GM23338 (cell line): ENCODE data around the gene MLST8. TPM values are rescaled to one million over a fixed set of nuclear protein-coding genes. Genes with fewer than 3 reads are reported as not detected.

Experiments used
- ATAC-seq: fragments of 200-7000 bp; cut with Tn5 transposase; 3 replicates; pipeline ENCODE4 v1.9.1; 2020
- DNase-seq: peaks from one replicate; pipeline ENCODE4 v3.0.0-alpha.2; 2015; ENCODE audit warnings: low spot score
- H2AFZ ChIP-seq: fragments of 200-600 bp; sonication (generic); 2 replicates; pipeline ENCODE4 v1.8.0; 2016; ENCODE audit warnings: antibody characterized with exemption, mild to moderate bottlenecking, moderate library complexity
- H3F3A ChIP-seq: fragments of 200-600 bp; sonication (generic); replicated peaks from 2 replicates; pipeline ENCODE4 v1.8.0; 2017; ENCODE audit warnings: antibody characterized with exemption, mixed run types, low read depth
- H3K27ac ChIP-seq: fragments of 200-600 bp; sonication (generic); 2 replicates; pipeline ENCODE4 v1.6.1; 2016; ENCODE audit warnings: low read depth
- H3K27me3 ChIP-seq: fragments of 200-600 bp; sonication (generic); 2 replicates; pipeline ENCODE4 v1.8.0; 2016; ENCODE audit warnings: mild to moderate bottlenecking, mixed run types, moderate library complexity; ENCODE audit not compliant: insufficient read depth
- H3K36me3 ChIP-seq: fragments of 200-600 bp; sonication (generic); 2 replicates; pipeline ENCODE4 v1.8.0; 2016; ENCODE audit warnings: mild to moderate bottlenecking; ENCODE audit not compliant: insufficient read depth
- H3K4me1 ChIP-seq: fragments of 200-600 bp; sonication (generic); 2 replicates; pipeline ENCODE4 v1.8.0; 2016; ENCODE audit warnings: mild to moderate bottlenecking, moderate library complexity; ENCODE audit not compliant: insufficient read depth
- H3K4me2 ChIP-seq: fragments of 200-600 bp; sonication (generic); 2 replicates; pipeline ENCODE4 v1.7.1; 2017; ENCODE audit warnings: mixed run types
- H3K4me3 ChIP-seq: fragments of 200-600 bp; sonication (generic); 2 replicates; pipeline ENCODE4 v1.6.1; 2016; ENCODE audit warnings: mixed run types
- H3K79me2 ChIP-seq: fragments of 200-600 bp; sonication (generic); replicated peaks from 2 replicates; pipeline ENCODE4 v1.8.0; 2017; ENCODE audit warnings: mild to moderate bottlenecking; ENCODE audit not compliant: insufficient read depth
- H3K9me2 ChIP-seq: fragments of 200-600 bp; sonication (generic); 2 replicates; pipeline ENCODE4 v1.8.0; 2017; ENCODE audit not compliant: insufficient read depth
- H4K20me1 ChIP-seq: fragments of 200-600 bp; sonication (generic); replicated peaks from 2 replicates; pipeline ENCODE4 v1.8.0; 2017; ENCODE audit warnings: mild to moderate bottlenecking; ENCODE audit not compliant: insufficient read depth
- H3K27ac Mint-ChIP-seq: 2 replicates; pipeline ENCODE4 v1.8.0; 2020; ENCODE audit warnings: inconsistent platforms, mild to moderate bottlenecking, moderate library complexity, mixed read lengths
- H3K27me3 Mint-ChIP-seq: 3 replicates; pipeline ENCODE4 v1.8.0; 2022; ENCODE audit warnings: low read depth, mild to moderate bottlenecking, moderate library complexity, mixed read lengths, inconsistent platforms; ENCODE audit not compliant: insufficient read depth, poor library complexity
- H3K36me3 Mint-ChIP-seq: 3 replicates; pipeline ENCODE4 v1.8.0; 2021; ENCODE audit warnings: low read depth, mild to moderate bottlenecking, inconsistent platforms, moderate library complexity, mixed read lengths
- H3K4me1 Mint-ChIP-seq: 3 replicates; pipeline ENCODE4 v1.8.0; 2020; ENCODE audit warnings: mild to moderate bottlenecking, inconsistent platforms, mixed read lengths
- H3K4me3 Mint-ChIP-seq: 3 replicates; pipeline ENCODE4 v1.8.0; 2021; ENCODE audit warnings: moderate library complexity, mild to moderate bottlenecking, inconsistent platforms, mixed read lengths
- H3K9me3 Mint-ChIP-seq: 3 replicates; pipeline ENCODE4 v1.8.0; 2020; ENCODE audit warnings: moderate library complexity, mild to moderate bottlenecking, inconsistent platforms, mixed read lengths
- CTCF ChIP-seq, 2 experiments: fragments of 200-600 bp in 1 of 2; sonication (generic) in 1 of 2; conservative IDR thresholded peaks; 2 replicates each; pipeline versions ENCODE4 v1.5.1 to v1.6.1; 2016 to 2017; ENCODE audit warnings: antibody characterized with exemption in 2 of 2, low read depth in 2 of 2, mild to moderate bottlenecking in 2 of 2, moderate library complexity in 1 of 2
- ETS1 ChIP-seq: IDR thresholded peaks from 2 replicates; pipeline ENCODE4 v1.6.1; 2016; ENCODE audit warnings: antibody characterized with exemption
- JUNB ChIP-seq: IDR thresholded peaks from one replicate; pipeline ENCODE4 v1.6.1; 2016; ENCODE audit warnings: antibody characterized with exemption; ENCODE audit not compliant: unreplicated experiment
- POLR2AphosphoS5 ChIP-seq: IDR thresholded peaks from 2 replicates; pipeline ENCODE4 v1.6.1; 2016; ENCODE audit warnings: antibody characterized with exemption, low read depth
- STAT1 ChIP-seq: IDR thresholded peaks from one replicate; pipeline ENCODE4 v1.6.1; 2016; ENCODE audit warnings: antibody characterized with exemption; ENCODE audit not compliant: unreplicated experiment
- ZNF114 ChIP-seq: fragments of 250-450 bp; sonication (Bioruptor Pico); IDR thresholded peaks from 2 replicates; pipeline ENCODE4 v1.5.0; 2020; ENCODE audit warnings: mild to moderate bottlenecking, moderate library complexity
- polyA plus RNA-seq: library from polyadenylated mRNA; unstranded; fragments of >200 nt; fragmentation: Nextera tagmentation; extraction: Ambion mirVana; gene quantifications from 2 replicates; pipeline ENCODE4 v1.2.1, GENCODE V29; 2016
- total RNA-seq: library from RNA; depleted of rRNA; stranded (reverse); fragments of >200 nt; shearing (Covaris generic); gene quantifications from 2 replicates; pipeline ENCODE4 v1.2.3, GENCODE V29; 2014

MLST8 gene
- total and polyA plus RNA-seq, 2 experiments from 2014 or later: 58.8 to 138 TPM

GRCh38 chr16:2167068-2167638, 38.1 kb upstream of the MLST8 start:
- peaks cover 16% of the 10 kb centered on the region for H3K27me3 Mint-ChIP-seq
- Histone ChIP-seq H3K27me3 (no peaks in the 10 kb centered on the region), H3K27ac (no peak overlapping the region), H3K9me2 (no peaks in the 10 kb centered on the region), H3K4me2 (no peak overlapping the region), H3K4me1 (no peaks in the 10 kb centered on the region), H2AFZ (no peak overlapping the region), H3K79me2 (peaks cover 14% of the 10 kb centered on the region), H3K36me3 (peaks cover 4% of the 10 kb centered on the region; the same call in 1 of the 2 replicates), H3F3A (peaks cover 13% of the 10 kb centered on the region; the same call in 1 of the 2 replicates), H3K4me3 (no peak overlapping the region), H4K20me1 (no peaks in the 10 kb centered on the region; the same call in 1 of the 2 replicates)
- DNase-seq (no peak), ATAC-seq (no peak)
- no peak overlapping the region for H3K4me3 Mint-ChIP-seq
- no peak overlapping the region for H3K27ac Mint-ChIP-seq
- H3K9me3 Mint-ChIP-seq: no peaks in the 10 kb centered on the region; the same call in 2 of the 3 replicates
- H3K36me3 Mint-ChIP-seq: peaks cover 32% of the 10 kb centered on the region
- peaks cover 2% of the 10 kb centered on the region; the same call in 2 of the 3 replicates for H3K4me1 Mint-ChIP-seq
- TF ChIP-seq CTCF (conservative IDR thresholded peaks at IDR 0.05; ENCODE audit: low read depth in 2 of 2) (no peak), ZNF114 (no peak), STAT1 (no peak)

- H3K4me3 ChIP-seq: no peak overlapping the region
- H3K36me3 ChIP-seq: peaks cover 4% of the 10 kb centered on the region; the same call in 1 of the 2 replicates
- Mint-ChIP-seq H3K27me3 (peaks cover 11% of the 10 kb centered on the region), H3K36me3 (peaks cover 36% of the 10 kb centered on the region), H3K9me3 (no peaks in the 10 kb centered on the region; the same call in 2 of the 3 replicates), H3K27ac (no peak overlapping the region), H3K4me1 (peaks cover 2% of the 10 kb centered on the region; the same call in 2 of the 3 replicates), H3K4me3 (no peak overlapping the region)
- no peak for TF ChIP-seq POLR2AphosphoS5
- TF ChIP-seq JUNB: no peak
- no peak for TF ChIP-seq ETS1
- TF ChIP-seq STAT1: no peak
- H3K79me2 ChIP-seq: no peaks in the 10 kb centered on the region; the same call in none of the 2 replicates
- H3K4me1 ChIP-seq: no peaks in the 10 kb centered on the region
- no peak overlapping the region for H3K4me2 ChIP-seq
- peaks cover 3% of the 10 kb centered on the region; the same call in 1 of the 2 replicates for H3F3A ChIP-seq
- DNase-seq: no peak
- no peak for ATAC-seq
- H3K27me3 ChIP-seq: no peaks in the 10 kb centered on the region
- no peaks in the 10 kb centered on the region for H3K9me2 ChIP-seq
- H2AFZ ChIP-seq: no peak overlapping the region
- H3K27ac ChIP-seq: peak overlapping the region; percentile 72; the same call in 1 of the 2 replicates
- H4K20me1 ChIP-seq: no peaks in the 10 kb centered on the region; the same call in 1 of the 2 replicates
Observed at GRCh38 chr16:2170080-2170479, 35.2 kb upstream of the MLST8 start.
